ENCODE measurements around the gene ZNF236. TPM values are rescaled to one million over a fixed set of nuclear protein-coding genes. Genes with fewer than 3 reads are reported as not detected.

The ZNF236 gene
- total RNA-seq, 1 donor from 2014 or later, result 17.2 TPM

Small RNA genes within 50 kb of the gene (small RNA-seq; reads per million reads assigned to genes)
- gene RF00017 (not detected), gene RNU6-346P (not detected)

All from skeletal muscle tissue (tissue), 2 donors.